ENCODE measurements around the gene KRT16. TPM values are rescaled to one million over a fixed set of nuclear protein-coding genes. Genes with fewer than 3 reads are reported as not detected.

KRT16 gene
- total RNA-seq, 1 donor from 2014 or later = 0.40 TPM

DNA sequence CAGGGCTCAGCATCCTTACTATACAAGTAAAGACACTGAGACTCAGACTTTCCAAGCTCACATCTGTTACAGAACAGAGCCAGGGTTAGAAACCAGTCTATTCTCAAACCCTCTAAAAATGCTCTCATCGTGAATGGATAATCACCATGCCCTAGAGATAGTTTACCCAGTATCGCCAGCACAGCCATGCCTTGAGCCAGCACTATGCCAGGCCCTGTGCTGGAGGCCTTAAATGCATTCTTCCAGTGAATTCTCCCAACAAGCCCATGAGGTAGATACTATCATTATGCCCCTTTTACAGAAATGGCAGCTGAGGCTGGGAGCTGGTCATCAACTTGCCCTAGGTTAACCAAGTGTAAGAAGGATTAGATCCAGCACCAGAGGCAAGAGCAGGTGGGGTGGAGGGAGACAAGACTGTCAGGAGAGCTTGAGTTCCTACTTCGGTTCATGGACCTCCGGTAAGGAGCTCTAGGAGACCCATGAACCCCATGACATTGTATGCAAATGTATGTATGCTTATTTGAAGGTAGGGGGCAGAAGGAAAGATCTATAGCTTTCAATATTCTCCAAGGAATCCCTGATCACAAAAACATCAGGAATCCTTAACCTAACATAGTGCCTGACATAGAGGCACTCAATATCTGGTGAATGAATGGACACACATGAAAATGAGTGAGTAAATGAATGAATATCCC is 31.1 kb downstream of the KRT16 start:
- Mint-ChIP-seq H3K27ac (no peak overlapping the region), H3K36me3 (no peaks in the 10 kb centered on the region), H3K9me3 (no peaks in the 10 kb centered on the region), H3K4me3 (no peak overlapping the region), H3K4me1 (peaks cover 4% of the 10 kb centered on the region), H3K27me3 (ENCODE audit: low read depth) (no peaks in the 10 kb centered on the region)
- DNase-seq (ENCODE audit: low spot score in 2 of 2, unreplicated experiment in 2 of 2) = no peak
- no peak for TF ChIP-seq CTCF (IDR thresholded peaks at IDR 0.05; ENCODE audit: unreplicated experiment)

DNA sequence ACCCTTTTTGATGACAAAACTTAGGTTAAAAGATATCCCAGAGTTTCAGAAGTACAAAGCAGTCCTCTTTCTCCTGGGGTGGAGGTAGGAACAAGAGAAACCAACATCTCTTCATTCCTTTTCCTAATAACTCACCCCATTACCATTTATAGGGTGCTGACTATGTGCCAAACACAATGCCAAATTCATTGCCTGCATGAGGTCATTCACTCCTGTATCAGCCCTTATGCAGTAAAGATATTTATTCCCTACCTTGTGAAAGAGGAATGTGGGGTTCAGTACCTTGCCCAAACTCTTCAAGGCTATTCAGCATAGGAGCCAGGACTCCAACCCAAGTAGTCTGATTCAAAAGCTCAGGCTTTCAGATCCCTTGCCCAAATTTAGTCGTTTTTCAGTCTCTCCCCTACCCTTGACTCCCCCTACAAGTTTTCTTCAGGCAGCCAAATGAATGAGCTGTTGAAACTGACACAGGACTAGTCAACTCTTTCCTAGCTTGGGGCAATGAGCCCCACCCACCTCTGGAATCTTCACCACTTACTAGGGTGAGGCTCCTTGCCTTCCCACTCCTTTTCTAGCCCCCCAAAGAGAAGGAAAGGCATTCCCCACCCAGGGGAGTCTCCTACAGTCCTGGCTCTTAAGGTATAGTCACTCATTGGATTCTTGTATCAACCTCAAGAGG is 31.7 kb downstream of the KRT16 start:
- no peak for TF ChIP-seq CTCF (IDR thresholded peaks at IDR 0.05; ENCODE audit: unreplicated experiment)
- H3K4me3 Mint-ChIP-seq = no peak overlapping the region
- no peak overlapping the region for H3K27ac Mint-ChIP-seq
- DNase-seq (ENCODE audit: low spot score in 2 of 2, unreplicated experiment in 2 of 2) = no peak
- no peaks in the 10 kb centered on the region for H3K9me3 Mint-ChIP-seq
- H3K4me1 Mint-ChIP-seq = peaks cover 4% of the 10 kb centered on the region
- no peaks in the 10 kb centered on the region for H3K36me3 Mint-ChIP-seq
- H3K27me3 Mint-ChIP-seq (ENCODE audit: low read depth) = no peaks in the 10 kb centered on the region

GRCh38 chr17:41580244-41580575 is 32.4 kb downstream of the KRT16 start:
- H3K4me1 Mint-ChIP-seq = peaks cover 4% of the 10 kb centered on the region
- H3K36me3 Mint-ChIP-seq = no peaks in the 10 kb centered on the region
- H3K27me3 Mint-ChIP-seq (ENCODE audit: low read depth) = no peaks in the 10 kb centered on the region
- H3K4me3 Mint-ChIP-seq = no peak overlapping the region
- TF ChIP-seq CTCF (IDR thresholded peaks at IDR 0.05; ENCODE audit: unreplicated experiment) = no peak
- no peaks in the 10 kb centered on the region for H3K9me3 Mint-ChIP-seq
- DNase-seq (ENCODE audit: low spot score in 2 of 2, unreplicated experiment in 2 of 2) = no peak
- no peak overlapping the region for H3K27ac Mint-ChIP-seq

GRCh38 chr17:41579484-41580243 is 32.9 kb downstream of the KRT16 start:
- peaks cover 4% of the 10 kb centered on the region for H3K4me1 Mint-ChIP-seq
- peak overlapping the region; percentile 21 for H3K27ac Mint-ChIP-seq
- peak; percentile 73 for TF ChIP-seq CTCF (IDR thresholded peaks at IDR 0.05; ENCODE audit: unreplicated experiment)
- no peaks in the 10 kb centered on the region for H3K9me3 Mint-ChIP-seq
- peak; percentile 44 to 89 for DNase-seq (ENCODE audit: low spot score in 2 of 2, unreplicated experiment in 2 of 2)
- no peak overlapping the region for H3K4me3 Mint-ChIP-seq
- no peaks in the 10 kb centered on the region for H3K36me3 Mint-ChIP-seq
- no peaks in the 10 kb centered on the region for H3K27me3 Mint-ChIP-seq (ENCODE audit: low read depth)

DNA sequence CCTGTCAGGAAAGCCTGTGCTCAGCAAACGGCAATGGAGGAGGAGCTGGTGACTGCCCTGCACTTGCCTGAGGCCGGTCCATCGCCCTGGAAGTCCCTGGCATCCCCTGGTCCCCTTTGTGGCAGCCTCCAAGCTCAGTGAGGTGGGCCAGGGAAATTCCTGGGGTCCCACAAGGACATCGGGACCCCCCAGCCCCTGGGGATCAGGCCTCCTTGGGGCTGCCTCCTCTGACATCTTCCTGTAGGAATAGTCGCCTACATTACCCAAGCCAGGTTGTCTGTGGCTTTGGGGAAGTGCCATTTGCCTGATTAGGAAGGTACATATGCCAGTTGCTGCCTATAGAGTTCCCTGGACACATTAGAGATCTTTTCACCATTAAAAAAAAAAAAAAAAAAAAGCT is 33.6 kb downstream of the KRT16 start:
- TF ChIP-seq CTCF (IDR thresholded peaks at IDR 0.05; ENCODE audit: unreplicated experiment) = no peak
- DNase-seq (ENCODE audit: low spot score in 2 of 2, unreplicated experiment in 2 of 2) = no peak
- peak overlapping the region; percentile 12 for H3K27ac Mint-ChIP-seq
- no peaks in the 10 kb centered on the region for H3K9me3 Mint-ChIP-seq
- no peak overlapping the region for H3K4me3 Mint-ChIP-seq
- H3K4me1 Mint-ChIP-seq = peaks cover 4% of the 10 kb centered on the region
- no peaks in the 10 kb centered on the region for H3K36me3 Mint-ChIP-seq
- H3K27me3 Mint-ChIP-seq (ENCODE audit: low read depth) = no peaks in the 10 kb centered on the region

Measured in mesothelial cell of epicardium (in vitro differentiated cells).